Ishikawa (cell line): Measurements from ENCODE around the gene GFRA1.

Source experiments
- CEBPB ChIP-seq: IDR thresholded peaks from 2 replicates; pipeline ENCODE4 v1.6.1; 2012
- CREB1 ChIP-seq: IDR thresholded peaks from 2 replicates; pipeline ENCODE4 v1.6.1; 2012; ENCODE audit warnings: low read depth
- EGR1 ChIP-seq: IDR thresholded peaks from 2 replicates; pipeline ENCODE4 v1.6.1; 2012
- EP300 ChIP-seq: IDR thresholded peaks from 2 replicates; pipeline ENCODE4 v1.6.1; 2012; ENCODE audit warnings: borderline replicate concordance
- FOXM1 ChIP-seq: IDR thresholded peaks from 2 replicates; pipeline ENCODE4 v1.6.1; 2012; ENCODE audit warnings: low read depth, borderline replicate concordance
- NFIC ChIP-seq: IDR thresholded peaks from 2 replicates; pipeline ENCODE4 v1.6.1; 2012
- RAD21 ChIP-seq: IDR thresholded peaks from 2 replicates; pipeline ENCODE4 v1.6.1; 2012; ENCODE audit warnings: low read depth
- TAF1 ChIP-seq: IDR thresholded peaks from 2 replicates; pipeline ENCODE4 v1.6.1; 2012; ENCODE audit warnings: low read depth, mild to moderate bottlenecking
- TCF12 ChIP-seq: IDR thresholded peaks from 2 replicates; pipeline ENCODE4 v1.6.1; 2012; ENCODE audit warnings: low read depth
- TEAD4 ChIP-seq: IDR thresholded peaks from 2 replicates; pipeline ENCODE4 v1.6.1; 2012
- YY1 ChIP-seq: IDR thresholded peaks from 2 replicates; pipeline ENCODE4 v1.6.1; 2012; ENCODE audit warnings: low read depth
- ZBTB7A ChIP-seq: IDR thresholded peaks from 2 replicates; pipeline ENCODE4 v1.6.1; 2012; ENCODE audit warnings: low read depth
- TF ChIP-seq, protein P1 (sequence below): IDR thresholded peaks from 2 replicates; pipeline ENCODE4 v1.6.1; 2012
- TF ChIP-seq, protein P2 (sequence below): IDR thresholded peaks from 2 replicates; pipeline ENCODE4 v1.6.1; 2012; ENCODE audit warnings: low read depth, mild to moderate bottlenecking
- TF ChIP-seq, protein P3 (sequence below): IDR thresholded peaks from 2 replicates; pipeline ENCODE4 v1.6.1; 2012

Gene GFRA1

DNA sequence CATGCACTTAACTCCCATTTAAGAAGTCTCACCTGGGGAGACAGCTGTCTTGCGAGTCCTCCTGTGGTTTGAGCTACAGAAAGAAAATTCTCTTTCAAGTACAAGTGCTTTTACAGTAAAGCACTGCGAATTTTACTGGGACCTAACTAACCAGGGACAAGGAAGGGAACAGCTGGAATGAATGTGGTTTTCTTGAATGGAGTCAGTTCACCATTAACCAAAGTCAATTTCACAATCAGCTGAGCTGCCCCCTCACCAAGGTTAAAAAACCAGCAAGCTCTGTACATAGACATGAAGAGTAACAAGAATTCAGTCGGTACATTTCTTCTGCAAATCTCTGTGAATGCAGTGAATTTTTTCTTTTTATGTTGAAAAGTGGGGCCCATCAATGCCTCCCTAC lies 56.3 kb downstream of the GFRA1 start:
- TF ChIP-seq, protein P1, sequence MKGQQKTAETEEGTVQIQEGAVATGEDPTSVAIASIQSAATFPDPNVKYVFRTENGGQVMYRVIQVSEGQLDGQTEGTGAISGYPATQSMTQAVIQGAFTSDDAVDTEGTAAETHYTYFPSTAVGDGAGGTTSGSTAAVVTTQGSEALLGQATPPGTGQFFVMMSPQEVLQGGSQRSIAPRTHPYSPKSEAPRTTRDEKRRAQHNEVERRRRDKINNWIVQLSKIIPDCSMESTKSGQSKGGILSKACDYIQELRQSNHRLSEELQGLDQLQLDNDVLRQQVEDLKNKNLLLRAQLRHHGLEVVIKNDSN = no peak
- TF ChIP-seq ZBTB7A (no peak), TAF1 (no peak), FOXM1 (no peak), EGR1 (no peak), YY1 (no peak), EP300 (no peak), NFIC (no peak), CEBPB (no peak), TCF12 (no peak), CREB1 (no peak), TEAD4 (no peak)
- TF ChIP-seq, protein P2, sequence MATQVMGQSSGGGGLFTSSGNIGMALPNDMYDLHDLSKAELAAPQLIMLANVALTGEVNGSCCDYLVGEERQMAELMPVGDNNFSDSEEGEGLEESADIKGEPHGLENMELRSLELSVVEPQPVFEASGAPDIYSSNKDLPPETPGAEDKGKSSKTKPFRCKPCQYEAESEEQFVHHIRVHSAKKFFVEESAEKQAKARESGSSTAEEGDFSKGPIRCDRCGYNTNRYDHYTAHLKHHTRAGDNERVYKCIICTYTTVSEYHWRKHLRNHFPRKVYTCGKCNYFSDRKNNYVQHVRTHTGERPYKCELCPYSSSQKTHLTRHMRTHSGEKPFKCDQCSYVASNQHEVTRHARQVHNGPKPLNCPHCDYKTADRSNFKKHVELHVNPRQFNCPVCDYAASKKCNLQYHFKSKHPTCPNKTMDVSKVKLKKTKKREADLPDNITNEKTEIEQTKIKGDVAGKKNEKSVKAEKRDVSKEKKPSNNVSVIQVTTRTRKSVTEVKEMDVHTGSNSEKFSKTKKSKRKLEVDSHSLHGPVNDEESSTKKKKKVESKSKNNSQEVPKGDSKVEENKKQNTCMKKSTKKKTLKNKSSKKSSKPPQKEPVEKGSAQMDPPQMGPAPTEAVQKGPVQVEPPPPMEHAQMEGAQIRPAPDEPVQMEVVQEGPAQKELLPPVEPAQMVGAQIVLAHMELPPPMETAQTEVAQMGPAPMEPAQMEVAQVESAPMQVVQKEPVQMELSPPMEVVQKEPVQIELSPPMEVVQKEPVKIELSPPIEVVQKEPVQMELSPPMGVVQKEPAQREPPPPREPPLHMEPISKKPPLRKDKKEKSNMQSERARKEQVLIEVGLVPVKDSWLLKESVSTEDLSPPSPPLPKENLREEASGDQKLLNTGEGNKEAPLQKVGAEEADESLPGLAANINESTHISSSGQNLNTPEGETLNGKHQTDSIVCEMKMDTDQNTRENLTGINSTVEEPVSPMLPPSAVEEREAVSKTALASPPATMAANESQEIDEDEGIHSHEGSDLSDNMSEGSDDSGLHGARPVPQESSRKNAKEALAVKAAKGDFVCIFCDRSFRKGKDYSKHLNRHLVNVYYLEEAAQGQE = no peak
- TF ChIP-seq, protein P3, sequence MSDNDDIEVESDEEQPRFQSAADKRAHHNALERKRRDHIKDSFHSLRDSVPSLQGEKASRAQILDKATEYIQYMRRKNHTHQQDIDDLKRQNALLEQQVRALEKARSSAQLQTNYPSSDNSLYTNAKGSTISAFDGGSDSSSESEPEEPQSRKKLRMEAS = no peak

DNA sequence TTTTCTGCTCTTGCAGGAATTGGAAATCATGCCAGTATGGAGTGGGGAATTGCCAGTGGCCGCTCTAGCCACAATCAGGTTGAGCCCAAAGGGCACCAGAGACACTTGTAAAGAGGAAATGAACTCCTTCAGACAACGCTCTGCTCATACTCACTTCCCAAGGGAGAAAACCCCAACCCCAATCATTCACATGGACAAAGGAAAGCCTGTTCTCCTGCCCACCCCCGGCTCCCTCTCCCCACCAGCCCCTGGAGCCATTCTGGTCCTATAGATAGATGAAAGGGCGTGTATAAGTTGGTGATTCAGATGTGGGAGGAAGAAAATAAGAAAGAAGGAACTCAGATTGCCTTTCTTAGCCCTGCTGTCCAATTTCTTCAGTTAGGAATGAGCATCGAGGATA lies 57.4 kb downstream of the GFRA1 start:
- no peak for TF ChIP-seq RAD21
- no peak for TF ChIP-seq EGR1
- TF ChIP-seq ZBTB7A = no peak
- no peak for TF ChIP-seq YY1
- TF ChIP-seq, protein P2 = no peak

DNA sequence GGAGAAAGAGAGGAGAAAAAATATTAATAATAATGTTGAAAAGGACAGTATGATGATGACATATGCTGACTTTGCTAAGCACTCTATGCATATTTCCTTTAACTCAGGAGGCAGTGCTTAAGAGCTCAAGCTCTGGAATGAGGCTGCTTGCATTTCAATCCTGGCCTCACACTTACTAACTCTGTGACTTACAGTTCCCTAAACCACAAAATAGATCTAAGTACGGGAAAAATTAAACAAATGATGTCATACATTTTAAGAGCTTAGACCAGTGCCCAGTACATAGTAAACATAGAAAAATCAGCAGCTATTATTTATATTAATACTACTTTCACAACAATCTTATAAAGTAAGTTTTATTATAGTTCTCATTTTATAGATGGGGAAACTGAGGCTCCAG lies 61.3 kb downstream of the GFRA1 start:
- no peak for TF ChIP-seq TCF12
- no peak for TF ChIP-seq ZBTB7A
- TF ChIP-seq, protein P3 = no peak
- TF ChIP-seq TAF1 = no peak
- no peak for TF ChIP-seq EGR1
- no peak for TF ChIP-seq RAD21
- TF ChIP-seq, protein P2 = no peak
- no peak for TF ChIP-seq CREB1
- no peak for TF ChIP-seq NFIC
- no peak for TF ChIP-seq FOXM1
- TF ChIP-seq TEAD4 = no peak
- TF ChIP-seq EP300 = no peak
- TF ChIP-seq CEBPB = no peak
- TF ChIP-seq, protein P1 = no peak
- no peak for TF ChIP-seq YY1

DNA sequence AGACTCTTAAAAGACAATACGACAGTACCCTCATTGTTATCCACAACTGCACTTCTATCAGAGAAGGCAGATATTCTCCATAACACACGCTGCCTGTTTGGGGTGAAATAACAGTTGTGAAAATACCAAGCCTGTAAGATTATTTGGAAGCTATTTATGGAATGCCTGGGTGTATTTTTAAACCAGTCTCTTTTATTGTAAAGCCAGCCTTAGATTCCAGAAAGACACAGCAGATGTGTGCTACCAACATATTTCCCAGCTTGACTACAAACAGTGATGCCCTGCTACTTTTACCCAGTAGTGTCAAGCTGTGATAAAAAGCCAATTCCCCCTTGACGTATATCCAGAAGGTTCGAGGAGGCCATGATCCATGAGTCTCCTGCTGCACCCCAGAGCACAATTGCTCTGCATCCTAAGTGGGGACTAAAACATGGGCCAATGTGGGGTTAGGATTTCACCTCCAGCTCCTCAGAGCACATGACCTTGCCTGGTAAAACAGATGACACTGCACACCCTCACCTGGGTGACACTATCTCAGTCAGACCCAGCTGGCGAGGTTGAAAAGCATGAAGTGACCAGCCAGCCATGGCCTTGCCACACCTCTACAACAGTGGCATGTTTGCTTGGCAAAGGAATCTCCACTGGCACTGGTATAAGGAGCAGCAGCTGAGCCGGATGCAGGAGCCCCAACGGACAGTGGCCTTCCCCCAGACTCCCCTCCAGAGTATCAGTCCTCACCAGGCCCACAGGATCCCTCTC lies 62.2 kb downstream of the GFRA1 start:
- TF ChIP-seq FOXM1 (no peak), EP300 (no peak), CREB1 (no peak)

DNA sequence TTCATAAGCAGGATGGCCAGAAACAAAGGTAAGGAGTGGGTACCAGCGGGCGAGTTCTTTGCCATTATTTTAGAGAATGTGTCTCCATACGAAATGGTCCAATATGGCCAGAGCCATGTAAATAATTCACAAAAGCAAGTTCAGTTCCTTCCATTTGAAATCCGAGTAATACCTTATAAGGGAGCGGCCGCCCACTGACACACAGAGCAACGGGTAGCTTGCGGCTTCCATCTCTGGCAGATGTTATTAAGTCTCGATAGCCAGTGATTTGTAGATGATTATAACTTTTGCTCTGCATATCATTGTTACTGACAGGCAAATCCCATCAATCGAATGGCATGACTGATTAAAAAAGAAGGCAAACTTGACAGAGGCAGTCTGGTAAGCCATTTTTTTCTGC lies 63.2 kb downstream of the GFRA1 start:
- TF ChIP-seq, protein P1 = no peak
- no peak for TF ChIP-seq EGR1
- no peak for TF ChIP-seq TCF12
- no peak for TF ChIP-seq YY1
- no peak for TF ChIP-seq CEBPB
- no peak for TF ChIP-seq TEAD4
- TF ChIP-seq EP300 = no peak
- no peak for TF ChIP-seq TAF1
- no peak for TF ChIP-seq ZBTB7A
